GM19467 (cell line): ENCODE measurements around the gene CDV3.

Experiments used
- ATAC-seq: cut with Tn5 transposase; IDR thresholded peaks from one replicate; pipeline ENCODE4 v1.9.1; 2021; ENCODE audit warnings: mild to moderate bottlenecking, moderate library complexity; ENCODE audit not compliant: unreplicated experiment

Gene CDV3

DNA sequence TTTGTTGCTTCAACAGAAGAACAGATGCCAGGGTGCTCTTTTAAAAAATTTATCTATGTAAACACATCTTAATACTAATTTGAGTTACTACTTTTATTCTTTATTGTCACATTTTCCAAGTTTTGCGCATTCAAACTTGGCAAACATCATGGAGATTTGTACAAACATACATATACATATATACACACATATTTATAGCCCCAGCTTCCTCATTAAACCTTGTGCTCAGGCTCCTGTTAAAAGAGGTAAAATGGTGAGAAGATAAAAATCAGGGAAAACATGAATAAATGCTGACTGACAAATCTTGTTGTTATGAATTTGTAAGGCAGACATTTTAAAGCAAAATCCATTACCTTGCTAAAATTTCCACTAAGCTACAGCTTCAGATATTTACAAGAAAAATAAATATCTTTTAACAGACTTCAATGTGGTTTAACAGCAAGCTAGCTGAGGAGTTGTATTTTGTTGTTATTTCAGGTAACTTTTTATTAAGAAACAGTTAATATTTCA lies 27.1 kb downstream of the CDV3 start:
- ATAC-seq: no peak

- ATAC-seq: no peak
Measured at GRCh38 chr3:133606342-133606741, 32.9 kb downstream of the CDV3 start.

DNA sequence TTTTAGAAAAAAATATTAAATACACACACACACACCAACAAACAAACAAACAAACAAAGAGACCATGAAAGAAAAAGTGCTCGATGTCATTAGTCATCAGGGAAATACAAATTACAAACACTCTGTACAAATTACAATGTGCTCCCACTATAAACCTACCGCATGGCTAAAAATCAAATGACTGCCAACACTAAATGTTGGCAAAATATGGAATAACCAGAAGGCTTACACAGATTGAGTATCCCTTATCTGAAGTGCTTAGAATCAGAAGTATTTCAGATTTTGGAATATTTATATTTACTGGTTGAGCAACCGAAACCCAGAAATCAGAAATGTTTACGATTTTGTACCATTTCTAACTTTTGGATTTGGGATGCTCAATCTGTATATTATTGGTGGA lies 33.4 kb downstream of the CDV3 start:
- ATAC-seq: no peak

- no peak for ATAC-seq
Measured at GRCh38 chr3:133607816-133608215, 34.3 kb downstream of the CDV3 start.

DNA sequence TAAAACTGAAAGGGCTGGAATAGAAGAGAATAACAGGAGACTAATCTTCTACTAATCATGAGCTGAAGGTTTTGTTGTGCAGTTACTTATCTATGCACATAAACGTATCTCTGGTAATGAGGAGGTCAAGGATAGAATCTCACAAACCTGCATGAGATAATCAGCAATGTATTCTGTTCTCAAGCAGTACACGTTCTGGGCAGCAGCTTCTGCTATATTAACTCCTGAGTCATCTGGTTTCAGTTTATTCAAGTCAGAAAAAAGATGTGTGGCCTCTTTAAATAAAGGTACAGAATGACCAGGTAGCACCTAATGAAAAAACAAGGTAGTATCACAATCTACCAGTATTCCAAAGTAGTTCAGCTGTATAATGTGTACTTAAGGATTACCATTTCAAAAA lies 34.9 kb downstream of the CDV3 start:
- no peak for ATAC-seq

DNA sequence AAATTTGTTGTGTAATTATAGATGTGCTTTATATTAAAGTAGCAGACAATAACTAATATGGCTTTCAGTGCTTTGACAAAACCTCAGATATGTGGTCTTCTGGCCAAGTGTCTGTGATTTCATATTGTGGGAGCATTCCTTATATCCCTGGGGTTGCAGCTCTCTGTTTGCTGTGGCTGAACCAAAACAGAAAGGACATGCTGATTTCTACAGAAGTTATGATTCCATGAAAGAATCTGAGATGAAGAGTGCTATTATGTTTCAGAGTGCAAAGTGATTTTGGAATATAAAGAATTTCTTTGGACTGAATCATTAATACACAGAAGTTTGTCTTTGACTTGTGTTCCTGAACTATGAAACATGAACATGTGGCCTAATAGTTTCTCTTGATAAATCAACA lies 36.5 kb downstream of the CDV3 start:
- ATAC-seq: no peak

- ATAC-seq: no peak
Measured at GRCh38 chr3:133611534-133611933, 38.0 kb downstream of the CDV3 start.

DNA sequence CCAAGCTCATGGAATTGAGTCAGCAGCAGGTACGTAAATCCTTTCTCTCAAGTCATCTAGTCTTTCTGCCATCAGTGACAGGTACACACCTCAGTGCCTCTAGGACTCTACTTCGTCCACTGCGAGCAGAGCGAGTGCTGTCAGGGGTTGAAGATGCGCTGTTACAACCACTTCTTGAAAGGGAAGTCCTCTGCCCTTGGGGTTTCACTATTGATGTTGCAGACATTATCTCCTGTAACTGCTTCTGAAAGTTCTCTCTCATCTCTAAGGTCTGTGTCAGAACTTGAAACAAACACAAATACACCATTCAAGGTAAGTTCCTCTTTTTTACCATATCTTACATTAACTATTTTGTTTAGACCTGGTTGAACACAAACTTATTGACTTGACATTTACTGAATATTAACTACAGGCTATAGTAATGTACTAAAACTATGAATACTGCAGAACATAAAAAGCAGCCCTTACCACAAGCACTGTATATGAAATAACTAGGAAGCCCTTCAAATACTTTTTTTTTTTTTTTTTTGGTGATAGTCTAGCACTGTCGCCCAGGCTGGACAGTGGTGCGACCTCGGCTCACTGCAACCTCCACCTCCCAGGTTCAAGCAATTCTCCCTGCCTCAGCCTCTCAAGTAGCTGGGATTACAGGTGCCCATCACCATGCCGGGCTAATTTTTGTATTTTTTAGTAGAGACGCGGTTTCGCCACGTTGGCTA lies 46.7 kb downstream of the CDV3 start:
- ATAC-seq: peak; percentile 98

DNA sequence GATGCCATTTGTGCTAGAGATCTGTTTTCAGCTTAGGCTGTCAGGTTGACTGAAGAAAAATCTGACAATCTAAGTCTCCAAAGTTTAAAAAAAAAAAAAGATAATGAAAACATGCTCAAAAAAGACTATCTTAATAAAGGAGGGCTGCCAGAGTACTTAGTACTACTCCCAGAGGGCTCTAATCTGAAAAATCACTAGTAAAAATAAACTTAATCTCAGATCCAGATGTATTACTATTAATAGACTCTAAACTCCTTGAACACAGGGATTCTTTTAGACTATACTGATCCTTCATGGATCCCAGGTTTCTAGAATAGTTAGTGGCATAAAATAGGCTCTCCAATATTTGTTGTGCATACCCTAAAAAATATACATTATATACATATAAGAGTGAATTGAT lies 54.3 kb downstream of the CDV3 start:
- ATAC-seq: no peak

DNA sequence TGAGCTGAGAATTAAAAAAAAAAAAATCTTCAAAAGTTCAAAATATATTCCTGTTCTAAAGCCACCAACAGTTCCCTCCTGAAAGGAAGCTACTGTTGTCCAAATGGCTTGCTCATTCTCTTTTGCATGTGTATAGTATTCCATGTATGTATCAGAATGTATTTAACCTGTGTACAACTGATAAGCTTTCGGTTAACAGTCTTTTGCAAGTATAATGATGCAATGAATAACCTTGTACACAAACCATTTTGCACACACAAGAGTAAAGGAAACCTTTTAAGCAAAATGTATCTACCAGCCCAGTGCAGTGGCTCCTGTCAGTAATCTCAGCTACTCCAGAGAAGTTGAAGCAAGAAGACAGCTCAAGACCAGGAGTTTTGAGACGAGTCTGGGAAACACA lies 55.7 kb downstream of the CDV3 start:
- no peak for ATAC-seq

- ATAC-seq: no peak
Measured at GRCh38 chr3:133633439-133633838, 60.0 kb downstream of the CDV3 start.
